ENCODE data around the gene GFPT1.

GRCh38 chr2:69380072-69380917 is 6.7 kb downstream of the GFPT1 start:
- TF ChIP-seq, protein P1, sequence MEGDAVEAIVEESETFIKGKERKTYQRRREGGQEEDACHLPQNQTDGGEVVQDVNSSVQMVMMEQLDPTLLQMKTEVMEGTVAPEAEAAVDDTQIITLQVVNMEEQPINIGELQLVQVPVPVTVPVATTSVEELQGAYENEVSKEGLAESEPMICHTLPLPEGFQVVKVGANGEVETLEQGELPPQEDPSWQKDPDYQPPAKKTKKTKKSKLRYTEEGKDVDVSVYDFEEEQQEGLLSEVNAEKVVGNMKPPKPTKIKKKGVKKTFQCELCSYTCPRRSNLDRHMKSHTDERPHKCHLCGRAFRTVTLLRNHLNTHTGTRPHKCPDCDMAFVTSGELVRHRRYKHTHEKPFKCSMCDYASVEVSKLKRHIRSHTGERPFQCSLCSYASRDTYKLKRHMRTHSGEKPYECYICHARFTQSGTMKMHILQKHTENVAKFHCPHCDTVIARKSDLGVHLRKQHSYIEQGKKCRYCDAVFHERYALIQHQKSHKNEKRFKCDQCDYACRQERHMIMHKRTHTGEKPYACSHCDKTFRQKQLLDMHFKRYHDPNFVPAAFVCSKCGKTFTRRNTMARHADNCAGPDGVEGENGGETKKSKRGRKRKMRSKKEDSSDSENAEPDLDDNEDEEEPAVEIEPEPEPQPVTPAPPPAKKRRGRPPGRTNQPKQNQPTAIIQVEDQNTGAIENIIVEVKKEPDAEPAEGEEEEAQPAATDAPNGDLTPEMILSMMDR (conservative IDR thresholded peaks at IDR 0.05; ENCODE audit: low read depth, low read length) = no peak
- TF ChIP-seq EZH2 (IDR thresholded peaks at IDR 0.05; ENCODE audit: low read length, unreplicated experiment) = no peak
- TF ChIP-seq EZH2phosphoT487 (IDR thresholded peaks at IDR 0.05; ENCODE audit: borderline replicate concordance, low read length) = no peak
